B cell (primary cell): ENCODE measurements around the gene CLDN11. TPM values are rescaled to one million over a fixed set of nuclear protein-coding genes. Genes with fewer than 3 reads are reported as not detected.

Experiments
- ATAC-seq: fragments of 200-7000 bp; cut with Tn5 transposase; one replicate; pipeline ENCODE4 v1.10.0; 2021; ENCODE audit warnings: low read depth, mild to moderate bottlenecking, moderate number of reproducible peaks, moderate library complexity
- CTCF ChIA-PET: fragments of 350-600 bp; sonication (Branson Sonifier 250); formaldehyde crosslinking; loops from one replicate; lab custom pipeline; 2021; ENCODE audit warnings: antibody characterized with exemption, inconsistent platforms; lab: Charles Lee
- POLR2A ChIA-PET: fragments of 350-600 bp; sonication (Branson Sonifier 250); formaldehyde crosslinking; loops from one replicate; lab custom pipeline; 2021; ENCODE audit warnings: antibody characterized with exemption; lab: Charles Lee
- DNase-seq: peaks from one replicate; pipeline ENCODE4 v3.0.0; 2013
- H2AFZ ChIP-seq: 2 replicates; pipeline ENCODE4 v1.6.1; 2012; ENCODE audit warnings: mild to moderate bottlenecking, low read depth, low read length; ENCODE audit not compliant: insufficient read depth, poor library complexity, severe bottlenecking
- H3K27ac ChIP-seq, 2 donors: 1 replicate in 1 of 2; 2 replicates in 1 of 2; pipeline ENCODE4 v1.5.1; 2012 to 2013; ENCODE audit warnings: low read length in 2 of 2, mild to moderate bottlenecking in 2 of 2, moderate library complexity in 1 of 2
- H3K27me3 ChIP-seq, 4 experiments: fragments of 200-600 bp in 1 of 4; sonication (generic) in 1 of 4; replicated peaks in 1 of 4; 1 replicate in 2 of 4; 2 replicates in 2 of 4; pipeline versions ENCODE4 v1.6.1 to v1.7.0; 2013 to 2016; ENCODE audit warnings: low read length in 3 of 4, mild to moderate bottlenecking in 2 of 4, mixed read lengths in 1 of 4, moderate library complexity in 1 of 4; ENCODE audit not compliant: insufficient read depth in 4 of 4, control insufficient read depth in 3 of 4; ENCODE audit errors: control extremely low read depth in 1 of 4
- H3K36me3 ChIP-seq, 2 experiments: replicated peaks in 1 of 2; 1 replicate in 1 of 2; 2 replicates in 1 of 2; pipeline versions ENCODE4 v1.6.1 to v1.7.1; 2013; ENCODE audit warnings: low read length in 1 of 2; ENCODE audit not compliant: insufficient read depth in 2 of 2, control insufficient read depth in 1 of 2; ENCODE audit errors: control extremely low read depth in 1 of 2, extremely low read depth in 1 of 2
- H3K4me1 ChIP-seq, 2 donors: fragments of 200-600 bp in 1 of 2; sonication (generic) in 1 of 2; 1 replicate in 1 of 2; 2 replicates in 1 of 2; pipeline versions ENCODE4 v1.5.1 to v1.6.1; 2013 to 2017; ENCODE audit warnings: low read length in 2 of 2; ENCODE audit not compliant: control insufficient read depth in 2 of 2, insufficient read depth in 2 of 2
- H3K4me2 ChIP-seq: replicated peaks from 2 replicates; pipeline ENCODE3; 2012; ENCODE audit warnings: mild to moderate bottlenecking, low read depth, low read length; ENCODE audit not compliant: poor library complexity, severe bottlenecking
- H3K4me3 ChIP-seq, 5 experiments: fragments of 200-600 bp in 1 of 5; sonication (generic) in 1 of 5; 1 replicate in 3 of 5; 2 replicates in 2 of 5; pipeline versions ENCODE4 v1.5.1 to v1.7.0; 2011 to 2016; ENCODE audit warnings: low read length in 4 of 5, mild to moderate bottlenecking in 4 of 5, low read depth in 2 of 5, control low read depth in 1 of 5, moderate library complexity in 1 of 5; ENCODE audit not compliant: insufficient read depth in 1 of 5; ENCODE audit errors: control extremely low read depth in 1 of 5, extremely low read depth in 1 of 5
- H3K79me2 ChIP-seq: fragments of 200-600 bp; sonication (generic); one replicate; pipeline ENCODE4 v1.6.0; 2016; ENCODE audit warnings: low read length; ENCODE audit not compliant: control insufficient read depth, insufficient read depth
- H3K9ac ChIP-seq: fragments of 200-600 bp; sonication (generic); 2 replicates; pipeline ENCODE4 v1.6.1; 2017; ENCODE audit warnings: mild to moderate bottlenecking, low read length, moderate library complexity
- H3K9me3 ChIP-seq, 3 donors: one replicate each; pipeline versions ENCODE4 v1.6.1 to v1.7.1; 2013; ENCODE audit warnings: low read length in 2 of 3; ENCODE audit not compliant: control insufficient read depth in 2 of 3, insufficient read depth in 1 of 3; ENCODE audit errors: control extremely low read depth in 1 of 3
- H4K20me1 ChIP-seq: 2 replicates; pipeline ENCODE4 v1.6.0; 2012; ENCODE audit warnings: mild to moderate bottlenecking, low read length; ENCODE audit not compliant: insufficient read depth, control insufficient read depth, poor library complexity, severe bottlenecking
- H3K27ac Mint-ChIP-seq: one replicate; pipeline ENCODE4 v1.8.0; 2021; ENCODE audit warnings: mixed read lengths
- H3K27me3 Mint-ChIP-seq: one replicate; pipeline ENCODE4 v1.8.0; 2021; ENCODE audit warnings: mixed read lengths
- H3K4me1 Mint-ChIP-seq: one replicate; pipeline ENCODE4 v1.8.0; 2021; ENCODE audit warnings: mixed read lengths
- H3K4me3 Mint-ChIP-seq: one replicate; pipeline ENCODE4 v1.8.0; 2021; ENCODE audit warnings: mixed read lengths
- H3K9me3 Mint-ChIP-seq: one replicate; pipeline ENCODE4 v1.8.0; 2022; ENCODE audit warnings: mixed read lengths; ENCODE audit not compliant: insufficient read depth
- CTCF ChIP-seq: fragments of 200-600 bp; IDR thresholded peaks from one replicate; pipeline ENCODE4 v1.8.0; 2022; ENCODE audit warnings: antibody characterized with exemption, mild to moderate bottlenecking
- EZH2 ChIP-seq: IDR thresholded peaks from 2 replicates; pipeline ENCODE4 v1.6.1; 2012; ENCODE audit warnings: borderline replicate concordance, low read depth, mild to moderate bottlenecking, moderate library complexity, low read length; ENCODE audit not compliant: insufficient read depth, poor library complexity, severe bottlenecking
- WGBS: methylation state at CpG from one replicate; pipeline ENCODE4 v1.1.5; 2013; ENCODE audit warnings: missing lambda C conversion rate; ENCODE audit not compliant: insufficient coverage; 5-methylcytosine and 5-hydroxymethylcytosine counted together
- intact Hi-C: fragments of 100-400 bp; cut with micrococcal nuclease; formaldehyde crosslinking; loops from one replicate; pipeline ENCODE4 v1.10.0; 2022
- polyA plus RNA-seq: library from polyadenylated mRNA; depleted of rRNA; stranded (reverse); fragments of >200 nt; gene quantifications from 2 replicates; pipeline ENCODE4 v1.2.3, GENCODE V29; 2012
- total RNA-seq, 2 donors: library from RNA; stranded (reverse); fragments of 120-200 nt in 1 of 2; gene quantifications; 1 replicate in 1 of 2; 2 replicates in 1 of 2; pipeline versions ENCODE4 v1.2.3 to v1.2.4, GENCODE V29; 2013 to 2022

CLDN11 gene
- total and polyA plus RNA-seq, 2 donors (not counting 1 experiment from before 2014, with no cell fraction given): 0.25 to 0.52 TPM

GRCh38 chr3:170437176-170437575 is 18.5 kb downstream of the CLDN11 start:
- Histone ChIP-seq H3K9ac (no peak overlapping the region), H3K4me3 (no peak overlapping the region), H4K20me1 (no peaks in the 10 kb centered on the region), H3K27me3 (peaks cover 0 to 15% (median 3%) of the 10 kb centered on the region in 4 experiments), H3K4me1 (no peaks in the 10 kb centered on the region), H3K27ac (no peak overlapping the region), H2AFZ (no peak overlapping the region), H3K36me3 (no peaks in the 10 kb centered on the region), H3K4me2 (no peak overlapping the region), H3K79me2 (no peaks in the 10 kb centered on the region), H3K9me3 (no peaks in the 10 kb centered on the region)
- Mint-ChIP-seq H3K4me1 (no peaks in the 10 kb centered on the region), H3K27me3 (peaks cover 28% of the 10 kb centered on the region), H3K9me3 (no peaks in the 10 kb centered on the region), H3K4me3 (no peak overlapping the region), H3K27ac (no peak overlapping the region)
- TF ChIP-seq CTCF: no peak
- no peak for TF ChIP-seq EZH2
- intact Hi-C loops: no loop called here
- 100% methylated on average over 2 of the region's 4 CpGs for WGBS
- DNase-seq (no peak), ATAC-seq (no peak)
- POLR2A ChIA-PET: no interaction called here
- CTCF ChIA-PET: no interaction called here

GRCh38 chr3:170437696-170438407 is 19.2 kb downstream of the CLDN11 start:
- CTCF ChIA-PET: interaction anchor here (1.0 kb wide), 1 partner anchor 24 kb away, joined by 5 read pairs; no protein-coding TSS in a partner anchor
- ATAC-seq: no peak
- TF ChIP-seq EZH2 (no peak), CTCF (no peak)

More at GRCh38 chr3:170437696-170438407, 19.2 kb downstream of the CLDN11 start:
- Histone ChIP-seq H4K20me1 (no peaks in the 10 kb centered on the region), H3K27me3 (peaks cover 0 to 19% (median 4%) of the 10 kb centered on the region in 4 experiments), H3K4me2 (no peak overlapping the region), H3K9me3 (no peaks in the 10 kb centered on the region), H3K27ac (no peak overlapping the region), H2AFZ (no peak overlapping the region), H3K9ac (no peak overlapping the region), H3K4me3 (no peak overlapping the region), H3K4me1 (no peaks in the 10 kb centered on the region), H3K79me2 (no peaks in the 10 kb centered on the region), H3K36me3 (no peaks in the 10 kb centered on the region)
- POLR2A ChIA-PET: no interaction called here
- DNase-seq: no peak
- no peaks in the 10 kb centered on the region for H3K9me3 Mint-ChIP-seq
- WGBS: 88% methylated on average over 7 of the region's 10 CpGs
- H3K27ac Mint-ChIP-seq: no peak overlapping the region
- H3K4me3 Mint-ChIP-seq: no peak overlapping the region
- intact Hi-C loops: no loop called here
- no peaks in the 10 kb centered on the region for H3K4me1 Mint-ChIP-seq
- peaks cover 32% of the 10 kb centered on the region for H3K27me3 Mint-ChIP-seq
